D721Med (cell line): ENCODE results near the gene FADS3.

Experiments
- DNase-seq: peaks from one replicate; pipeline ENCODE4 v3.0.0; 2011; ENCODE audit warnings: low spot score; ENCODE audit not compliant: insufficient read length
- FAIRE-seq: peaks from 2 replicates; lab custom pipeline; 2011; peaks lifted over from hg19 to GRCh38; lab: Jason Lieb, UNC
- TF ChIP-seq, protein P1 (sequence below): IDR thresholded peaks from 2 replicates; pipeline ENCODE4 v1.5.1; 2012; ENCODE audit warnings: mild to moderate bottlenecking, control low read depth; ENCODE audit not compliant: insufficient read depth; ENCODE audit errors: missing control alignments

FADS3 gene

DNA sequence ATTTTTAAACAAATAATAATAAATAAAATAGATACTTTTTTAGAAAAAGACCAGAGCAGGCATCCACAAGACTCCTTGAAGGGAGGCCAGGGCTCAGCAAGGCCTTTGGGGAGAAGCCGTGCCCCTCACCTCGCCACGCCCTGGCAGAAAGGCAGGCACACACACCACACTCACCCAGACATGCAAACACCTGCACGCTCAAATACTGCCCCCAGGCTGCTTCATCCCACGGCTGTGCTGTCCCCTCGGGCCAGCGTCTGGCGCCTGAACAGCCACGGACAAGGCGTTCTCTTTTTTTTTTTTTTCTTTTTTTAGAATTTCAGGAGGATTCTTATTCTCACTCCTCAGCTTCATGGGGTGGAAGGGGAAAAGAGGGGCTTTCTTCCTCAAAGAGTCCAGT lies 1.5 kb downstream of the FADS3 start:
- DNase-seq (no peak), FAIRE-seq (no peak)

DNA sequence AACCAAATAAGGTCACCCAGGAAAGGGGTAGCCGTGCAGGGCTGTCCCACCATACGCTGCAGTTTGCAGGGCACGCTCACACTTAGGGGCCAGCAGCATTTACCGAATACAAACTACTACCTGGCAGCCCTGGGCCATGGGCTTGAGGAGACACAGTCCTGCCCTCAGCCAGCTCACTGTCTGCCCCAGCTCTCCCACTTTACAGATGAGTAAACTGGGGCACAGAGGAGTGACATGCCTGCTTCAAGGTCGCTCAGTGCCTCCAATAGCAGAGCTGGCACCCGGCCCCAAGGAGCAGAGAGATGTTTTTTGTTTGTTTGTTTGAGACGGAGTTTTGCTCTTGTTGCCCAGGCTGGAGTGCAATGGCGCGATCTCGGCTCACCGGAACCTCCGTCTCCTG lies 2.8 kb downstream of the FADS3 start:
- TF ChIP-seq, protein P1, sequence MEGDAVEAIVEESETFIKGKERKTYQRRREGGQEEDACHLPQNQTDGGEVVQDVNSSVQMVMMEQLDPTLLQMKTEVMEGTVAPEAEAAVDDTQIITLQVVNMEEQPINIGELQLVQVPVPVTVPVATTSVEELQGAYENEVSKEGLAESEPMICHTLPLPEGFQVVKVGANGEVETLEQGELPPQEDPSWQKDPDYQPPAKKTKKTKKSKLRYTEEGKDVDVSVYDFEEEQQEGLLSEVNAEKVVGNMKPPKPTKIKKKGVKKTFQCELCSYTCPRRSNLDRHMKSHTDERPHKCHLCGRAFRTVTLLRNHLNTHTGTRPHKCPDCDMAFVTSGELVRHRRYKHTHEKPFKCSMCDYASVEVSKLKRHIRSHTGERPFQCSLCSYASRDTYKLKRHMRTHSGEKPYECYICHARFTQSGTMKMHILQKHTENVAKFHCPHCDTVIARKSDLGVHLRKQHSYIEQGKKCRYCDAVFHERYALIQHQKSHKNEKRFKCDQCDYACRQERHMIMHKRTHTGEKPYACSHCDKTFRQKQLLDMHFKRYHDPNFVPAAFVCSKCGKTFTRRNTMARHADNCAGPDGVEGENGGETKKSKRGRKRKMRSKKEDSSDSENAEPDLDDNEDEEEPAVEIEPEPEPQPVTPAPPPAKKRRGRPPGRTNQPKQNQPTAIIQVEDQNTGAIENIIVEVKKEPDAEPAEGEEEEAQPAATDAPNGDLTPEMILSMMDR, result no peak
- FAIRE-seq (no peak), DNase-seq (no peak)

More for the DNA sequence above, 1.5 kb downstream of the FADS3 start:
- TF ChIP-seq, protein P1, result no peak

DNA sequence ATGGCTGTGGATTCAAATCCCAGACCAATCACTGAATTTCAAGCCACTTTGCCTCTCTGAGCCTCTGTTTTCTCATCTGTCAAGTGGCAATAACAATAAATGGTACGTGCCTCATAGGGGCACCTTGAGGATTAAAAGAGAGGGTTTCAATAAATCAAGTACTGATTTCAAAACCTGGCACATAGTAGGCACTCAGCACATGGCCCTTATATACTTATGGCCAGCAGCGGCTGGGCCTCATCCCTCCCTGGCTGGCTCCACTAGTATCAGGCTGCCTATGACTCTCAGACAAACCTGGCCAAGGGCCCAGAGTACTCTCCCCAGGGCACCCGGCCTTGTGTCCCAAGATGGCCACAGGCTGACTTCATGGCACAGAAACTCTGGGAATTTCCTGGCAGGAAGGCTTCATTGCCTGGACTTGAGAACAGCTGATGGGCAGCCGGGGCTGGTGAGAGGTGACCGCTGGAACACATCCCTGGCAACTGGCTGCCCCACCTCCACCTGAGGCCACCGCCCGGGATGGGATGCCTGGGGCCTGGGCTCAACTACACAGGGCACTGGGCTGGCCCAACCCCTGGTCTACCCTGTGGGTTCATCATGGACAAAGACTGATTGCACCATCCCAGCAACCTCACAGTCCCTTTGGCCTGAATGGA lies 3.4 kb downstream of the FADS3 start:
- DNase-seq (no peak), FAIRE-seq (no peak)
- TF ChIP-seq, protein P1, result no peak

DNA sequence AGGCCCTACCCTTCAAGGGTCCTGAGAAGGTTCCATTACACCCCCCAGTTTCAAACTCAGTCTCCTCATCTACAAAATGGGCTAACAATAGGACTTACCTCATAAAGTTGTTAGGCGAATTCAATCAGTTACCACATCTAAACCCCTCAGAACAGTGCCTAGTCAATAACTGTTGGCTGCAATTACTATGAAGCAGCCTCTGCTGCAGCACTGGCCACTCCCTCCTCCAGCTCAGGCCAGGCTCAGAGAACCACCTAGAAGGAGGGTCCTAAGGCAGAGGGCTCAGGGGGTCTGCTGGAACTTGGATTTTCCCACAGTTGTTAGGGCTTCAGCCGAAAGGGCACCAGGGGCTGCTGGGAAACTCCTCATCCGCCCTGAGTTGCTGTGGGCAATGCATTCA lies 4.7 kb downstream of the FADS3 start:
- TF ChIP-seq, protein P1, result no peak
- no peak for DNase-seq
- no peak for FAIRE-seq

DNA sequence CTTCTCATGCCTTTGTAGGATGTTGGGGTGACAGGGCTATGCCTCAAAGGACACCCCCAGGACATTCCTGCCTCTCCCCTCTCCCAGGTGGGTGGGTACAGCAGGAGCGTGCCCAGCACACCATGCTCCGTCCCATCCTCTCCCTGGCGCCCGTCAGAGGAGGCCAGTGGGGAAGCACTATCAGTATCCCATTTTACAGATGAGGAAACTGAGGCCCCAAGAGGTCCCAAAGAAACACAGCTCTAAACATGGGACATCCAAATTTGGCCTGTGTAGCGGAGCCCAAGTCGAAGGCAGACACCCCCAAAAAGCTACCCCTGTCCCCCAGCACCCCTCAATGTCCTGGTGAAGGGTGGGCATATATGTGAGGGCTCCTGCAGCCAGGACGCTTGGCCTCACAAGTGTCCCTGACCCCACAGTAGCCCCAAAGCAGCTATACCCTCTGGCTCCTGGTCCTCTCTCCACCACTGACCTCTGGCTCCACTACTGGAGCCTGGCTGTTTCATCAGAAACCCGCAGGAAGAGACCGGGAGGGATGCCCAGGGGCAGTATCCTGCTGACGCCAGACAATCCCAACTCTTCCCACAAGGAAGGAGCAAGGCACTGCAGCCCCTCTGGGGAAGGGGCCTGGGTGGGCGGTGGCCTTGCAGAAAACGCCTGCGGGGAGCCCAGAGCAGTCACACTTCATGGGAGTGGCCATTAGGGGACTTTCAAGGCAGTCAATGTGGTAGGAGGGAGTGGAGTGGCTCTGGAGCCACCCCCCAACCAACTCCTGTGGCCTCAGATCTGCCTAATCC lies 5.4 kb downstream of the FADS3 start:
- FAIRE-seq, result no peak
- TF ChIP-seq, protein P1, result no peak
- no peak for DNase-seq

DNA sequence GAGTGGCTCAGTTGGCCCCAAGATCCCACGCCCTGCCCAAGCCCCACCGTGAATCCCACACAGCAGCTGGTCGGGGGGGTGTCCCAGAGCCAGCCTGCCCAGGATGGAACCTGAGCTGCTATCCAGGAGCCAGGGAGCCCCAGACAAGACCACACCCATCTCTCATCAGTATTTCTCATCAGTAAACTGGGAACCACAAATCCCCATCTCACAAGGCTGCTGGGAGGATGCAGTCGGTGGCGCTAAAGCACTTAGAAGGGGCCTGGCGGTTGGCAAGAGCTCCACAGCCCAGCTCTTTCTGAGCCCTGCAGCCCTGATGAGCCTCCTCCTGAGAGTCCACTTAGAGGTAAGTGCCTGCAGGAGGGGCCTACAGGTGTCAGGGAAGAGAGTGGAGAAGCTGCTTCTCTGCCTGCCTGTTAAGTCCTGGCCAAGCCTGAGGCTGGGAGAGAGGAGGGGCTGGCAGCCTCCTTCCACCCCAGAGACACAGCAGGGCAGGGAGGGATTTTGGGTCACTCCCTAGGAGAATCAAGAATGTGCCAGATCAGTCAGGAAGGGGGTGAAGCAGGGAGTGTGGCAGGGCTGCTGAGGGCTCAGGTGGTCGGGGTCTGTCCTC lies 6.1 kb downstream of the FADS3 start:
- DNase-seq (no peak), FAIRE-seq (no peak)
- TF ChIP-seq, protein P1, result no peak

DNA sequence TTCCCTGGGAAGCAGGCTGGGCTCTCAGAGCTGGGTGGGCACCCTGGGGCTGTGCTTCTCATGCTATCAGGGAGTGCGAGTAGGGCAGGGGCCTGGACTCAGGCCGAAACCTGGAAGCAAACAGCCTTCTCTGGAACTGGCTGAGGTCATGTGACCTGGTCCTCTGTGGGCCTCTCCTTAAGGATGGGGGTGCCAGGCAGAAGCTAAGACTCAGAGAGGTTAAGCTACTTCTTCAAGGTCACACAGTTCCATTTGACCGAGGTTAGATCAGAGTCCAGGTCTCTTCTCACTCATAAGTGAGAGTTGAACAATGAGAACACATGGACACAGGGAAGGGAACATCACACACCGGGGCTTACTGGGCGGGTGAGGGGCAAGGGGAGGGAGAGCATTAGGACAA lies 7.4 kb downstream of the FADS3 start:
- no peak for FAIRE-seq
- DNase-seq, result no peak

More for the DNA sequence above, 7.4 kb downstream of the FADS3 start:
- TF ChIP-seq, protein P1, result no peak
